Ectodermal cell (in vitro differentiated cells): Measurements from ENCODE around the gene TNC.

Source experiments
- H3K27ac ChIP-seq: 2 replicates; pipeline ENCODE4 v1.7.0; 2013; ENCODE audit warnings: mild to moderate bottlenecking, low read depth, low read length; ENCODE audit not compliant: insufficient read depth, poor library complexity, severe bottlenecking
- H3K27me3 ChIP-seq: 2 replicates; pipeline ENCODE4 v1.7.0; 2013; ENCODE audit warnings: mild to moderate bottlenecking, low read length; ENCODE audit not compliant: insufficient read depth, control insufficient read depth, poor library complexity, severe bottlenecking
- H3K36me3 ChIP-seq: one replicate; pipeline ENCODE4 v1.7.0; 2013; ENCODE audit warnings: low read length; ENCODE audit not compliant: control insufficient read depth, insufficient read depth
- H3K4me1 ChIP-seq: one replicate; pipeline ENCODE4 v1.7.0; 2013; ENCODE audit warnings: low read length; ENCODE audit not compliant: control insufficient read depth, insufficient read depth
- H3K4me3 ChIP-seq: 2 replicates; pipeline ENCODE4 v1.7.0; 2013; ENCODE audit warnings: low read depth, low read length, control low read depth; ENCODE audit not compliant: insufficient read depth
- H3K9me3 ChIP-seq: 2 replicates; pipeline ENCODE4 v1.7.0; 2013; ENCODE audit warnings: mild to moderate bottlenecking, low read length, moderate library complexity; ENCODE audit not compliant: control insufficient read depth
- WGBS, 2 experiments: methylation state at CpG; one replicate each; pipeline ENCODE4 v1.1.7; 2013; ENCODE audit warnings: missing lambda C conversion rate in 2 of 2; 5-methylcytosine and 5-hydroxymethylcytosine counted together

The TNC gene

DNA sequence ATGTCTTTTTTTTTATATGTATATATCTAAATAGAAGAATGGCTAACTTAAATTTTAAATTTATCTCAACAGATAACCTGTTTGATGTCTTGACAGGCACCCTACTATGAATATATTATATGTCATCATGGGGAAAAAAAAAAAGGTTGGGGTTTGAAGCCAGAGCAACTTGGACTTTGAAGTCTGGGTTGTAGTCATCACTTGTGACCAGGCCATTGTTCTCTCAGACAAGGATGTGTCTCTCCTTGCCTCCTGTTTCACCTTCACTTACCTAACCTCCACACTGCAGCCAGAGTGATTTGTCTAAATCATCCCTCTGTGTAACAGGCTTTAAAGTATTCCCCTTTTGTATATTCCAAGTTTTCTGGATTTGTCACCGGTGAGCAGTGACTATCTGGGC is 130.8 kb downstream of the TNC start:
- H3K9me3 ChIP-seq, result no peaks in the 10 kb centered on the region
- H3K4me3 ChIP-seq, result no peak overlapping the region
- H3K27ac ChIP-seq, result no peak overlapping the region
- no peaks in the 10 kb centered on the region for H3K4me1 ChIP-seq
- no peaks in the 10 kb centered on the region for H3K27me3 ChIP-seq
- no peaks in the 10 kb centered on the region for H3K36me3 ChIP-seq
- WGBS, 2 experiments, result 100% methylated on average over 1 of the region's 1 CpG

DNA sequence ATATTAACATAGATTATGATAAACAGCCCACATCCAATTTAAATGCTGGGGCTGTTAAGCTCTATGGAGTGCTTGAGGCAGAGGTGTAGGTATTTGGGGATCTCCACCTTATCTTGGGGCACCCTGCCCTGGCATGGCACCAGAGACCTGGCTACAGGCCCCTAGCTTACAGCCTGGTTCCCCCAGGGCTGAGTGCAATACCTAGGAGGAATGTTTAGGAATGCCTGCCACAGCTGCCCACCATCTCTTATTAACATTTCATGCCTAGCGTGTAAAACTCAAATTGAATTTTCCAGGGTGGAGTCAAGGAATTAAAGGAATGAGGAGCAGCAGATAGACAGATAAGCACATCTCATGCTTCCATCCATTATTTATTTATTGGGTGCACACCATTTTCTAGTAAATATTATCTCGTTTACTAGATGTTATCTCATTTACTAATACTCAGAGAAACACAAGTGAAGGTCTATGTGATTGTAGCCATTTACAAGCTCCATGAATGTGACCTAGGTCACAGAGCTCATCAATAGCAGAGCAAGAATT is 131.9 kb downstream of the TNC start:
- WGBS, 2 experiments, result 29 to 73% methylated on average over 1 to 2 of the region's 2 CpGs
- Histone ChIP-seq H3K9me3 (no peaks in the 10 kb centered on the region), H3K27ac (no peak overlapping the region), H3K4me3 (no peak overlapping the region), H3K27me3 (no peaks in the 10 kb centered on the region), H3K36me3 (no peaks in the 10 kb centered on the region), H3K4me1 (no peaks in the 10 kb centered on the region)

DNA sequence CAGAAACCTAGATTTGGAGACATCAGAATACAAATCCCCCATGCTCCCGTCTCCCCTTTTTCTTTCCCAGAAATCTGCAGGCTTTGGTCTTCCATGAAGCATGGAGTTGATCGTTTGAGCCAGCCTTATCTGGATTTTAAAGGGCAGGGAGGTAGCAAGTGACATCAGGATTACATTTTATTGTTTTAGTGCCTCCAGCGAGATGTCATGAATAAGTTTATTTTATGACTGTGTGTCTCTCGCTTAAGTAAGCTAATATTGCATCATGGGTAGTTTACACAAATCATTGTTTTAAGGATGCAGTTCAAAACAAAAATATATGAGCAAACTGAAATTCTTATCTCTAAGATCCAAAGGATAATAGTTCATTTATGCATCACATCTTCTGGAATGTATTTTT is 136.9 kb downstream of the TNC start:
- Histone ChIP-seq H3K27me3 (no peaks in the 10 kb centered on the region), H3K27ac (no peak overlapping the region)

GRCh38 chr9:114973216-114973615 is 144.7 kb downstream of the TNC start:
- Histone ChIP-seq H3K4me1 (no peaks in the 10 kb centered on the region), H3K27me3 (no peaks in the 10 kb centered on the region), H3K9me3 (no peaks in the 10 kb centered on the region), H3K27ac (no peak overlapping the region), H3K4me3 (no peak overlapping the region), H3K36me3 (no peaks in the 10 kb centered on the region)
- WGBS, 2 experiments, result 89 to 91% methylated on average over 2 of the region's 2 CpGs

More for the DNA sequence above, 136.9 kb downstream of the TNC start:
- WGBS, 2 experiments, result 85 to 88% methylated on average over 3 to 4 of the region's 4 CpGs
- Histone ChIP-seq H3K4me3 (no peak overlapping the region), H3K4me1 (no peaks in the 10 kb centered on the region), H3K9me3 (no peaks in the 10 kb centered on the region), H3K36me3 (no peaks in the 10 kb centered on the region)

GRCh38 chr9:114972510-114973136 is 145.3 kb downstream of the TNC start:
- H3K27me3 ChIP-seq, result no peaks in the 10 kb centered on the region
- no peaks in the 10 kb centered on the region for H3K4me1 ChIP-seq
- no peaks in the 10 kb centered on the region for H3K9me3 ChIP-seq
- H3K4me3 ChIP-seq, result no peak overlapping the region
- H3K36me3 ChIP-seq, result no peaks in the 10 kb centered on the region
- WGBS, 2 experiments, result 83 to 92% methylated on average over 3 of the region's 3 CpGs
- no peak overlapping the region for H3K27ac ChIP-seq
